DMS53 treated with DMSO at 0.1 percent for 48 hours (cell line): ENCODE results near the gene ASTN2.

Source experiments
- DNase-seq: peaks from one replicate; lab custom pipeline; 2025; ENCODE audit not compliant: unreplicated experiment; lab: John Stamatoyannopoulos, UW

The ASTN2 gene

GRCh38 chr9:117180896-117181445 lies 233.9 kb downstream of the ASTN2 start:
- DNase-seq, result no peak

- no peak for DNase-seq
Measured at GRCh38 chr9:117178596-117179375, 236.1 kb downstream of the ASTN2 start.

DNA sequence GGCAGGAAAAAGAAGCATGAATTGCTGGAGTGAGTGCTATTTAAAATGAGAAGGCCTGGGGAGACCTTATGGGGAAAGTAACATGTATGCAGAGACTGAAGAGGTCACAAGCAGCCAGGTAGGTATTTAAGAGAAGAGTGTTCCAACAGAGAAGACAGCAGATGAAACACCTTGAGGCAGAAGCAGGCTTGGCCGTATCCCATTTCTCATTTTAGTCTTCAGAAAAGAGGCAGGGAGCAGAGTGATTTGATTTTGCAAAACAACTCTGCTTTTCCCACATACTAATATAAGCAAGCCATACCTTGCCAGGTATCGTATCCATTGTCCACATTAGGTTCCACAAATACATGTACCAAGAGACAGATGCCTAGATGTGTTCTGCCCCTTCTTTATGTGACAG lies 244.3 kb downstream of the ASTN2 start:
- DNase-seq, result no peak

DNA sequence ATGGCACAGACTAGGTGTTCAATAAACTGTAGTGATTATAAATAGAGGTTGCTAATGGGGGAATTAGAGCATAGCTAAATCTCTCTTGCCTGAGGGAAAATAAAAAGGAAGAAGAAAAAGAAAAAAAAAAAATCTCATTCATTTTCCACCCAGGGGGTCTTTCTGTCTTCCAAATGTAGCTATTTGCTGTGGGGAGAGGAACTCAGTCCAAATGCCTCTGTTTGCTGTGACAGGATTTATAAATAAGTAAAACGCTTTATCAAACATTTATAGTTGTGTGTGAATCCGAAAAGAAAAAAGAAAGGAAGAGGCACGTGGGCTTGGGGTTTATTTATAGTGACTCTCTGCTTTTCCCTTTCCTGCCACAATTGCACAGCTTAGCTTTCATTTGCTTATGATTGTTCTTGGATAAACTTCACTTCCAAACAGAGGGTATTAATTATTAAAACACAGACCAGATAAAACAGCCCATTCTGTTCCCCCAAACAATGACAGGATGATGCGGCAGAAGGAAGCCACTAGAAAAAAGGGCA lies 245.7 kb downstream of the ASTN2 start:
- DNase-seq, result no peak

- DNase-seq, result no peak
Measured at GRCh38 chr9:117164512-117164911, 250.3 kb downstream of the ASTN2 start.

DNA sequence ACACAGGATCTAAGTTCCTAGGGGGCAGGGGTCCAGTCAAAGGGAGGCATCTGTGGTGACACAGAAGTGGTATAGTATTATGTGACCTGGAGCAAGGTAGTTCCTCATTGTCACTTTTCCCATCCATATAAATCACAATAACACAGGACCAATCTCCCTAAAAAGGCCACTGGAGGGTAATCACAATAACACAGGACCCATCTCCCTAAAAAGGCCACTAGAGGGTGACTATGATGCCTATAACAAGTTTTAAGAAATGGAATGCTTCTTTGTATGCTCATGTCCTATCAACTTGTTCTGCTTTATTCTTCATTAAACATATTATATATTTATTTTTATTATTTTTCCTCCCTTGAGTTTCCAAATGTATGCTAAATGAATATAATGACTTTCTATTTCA lies 254.6 kb downstream of the ASTN2 start:
- peak; percentile 2 for DNase-seq

GRCh38 chr9:117156771-117157535 lies 257.9 kb downstream of the ASTN2 start:
- no peak for DNase-seq

DNA sequence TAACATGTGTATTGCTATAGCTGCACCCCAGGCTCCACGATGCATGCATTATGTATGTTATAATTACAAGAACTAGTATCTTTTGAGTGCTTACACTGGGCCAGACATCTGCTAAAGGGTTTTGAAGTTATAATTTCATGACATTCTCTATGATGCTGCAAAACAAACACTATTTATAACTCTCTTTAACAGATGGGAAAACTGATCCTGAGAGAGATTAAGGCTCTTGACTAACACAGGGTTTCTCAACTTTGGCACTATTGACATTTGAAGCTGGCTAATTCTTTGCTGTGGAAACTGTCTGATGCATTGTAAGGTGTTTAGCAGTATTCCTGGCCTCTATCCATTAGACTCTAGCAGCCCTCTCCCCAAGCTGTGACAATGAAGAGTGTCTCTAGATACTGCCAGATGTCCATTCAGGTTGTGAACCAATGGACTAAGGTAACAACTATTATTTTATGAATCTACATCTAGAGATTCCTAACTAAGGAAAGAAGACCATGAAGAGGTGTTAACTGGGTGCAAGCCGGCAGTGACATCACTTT lies 258.6 kb downstream of the ASTN2 start:
- DNase-seq, result no peak

- DNase-seq, result no peak
Measured at GRCh38 chr9:117153021-117153420, 261.8 kb downstream of the ASTN2 start.

DNA sequence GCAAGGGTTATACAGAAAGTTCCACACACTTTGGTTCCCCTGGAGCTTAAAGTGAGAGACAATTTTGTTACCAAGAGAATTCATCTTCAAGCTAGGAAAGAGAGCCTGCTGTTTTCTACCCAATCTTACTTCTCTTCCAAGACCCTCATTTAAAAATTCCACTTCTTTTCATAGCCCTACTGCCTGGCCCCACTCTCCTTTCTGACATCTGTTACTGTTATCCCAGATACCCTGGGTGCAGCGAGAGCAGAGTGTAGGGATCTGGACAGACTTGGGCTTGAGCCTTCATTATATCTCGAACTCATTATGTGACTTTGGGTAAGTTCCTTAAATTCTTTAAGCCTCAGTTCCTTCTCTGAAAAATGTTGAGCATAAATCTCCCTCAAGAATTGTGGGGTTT lies 263.1 kb downstream of the ASTN2 start:
- no peak for DNase-seq

DNA sequence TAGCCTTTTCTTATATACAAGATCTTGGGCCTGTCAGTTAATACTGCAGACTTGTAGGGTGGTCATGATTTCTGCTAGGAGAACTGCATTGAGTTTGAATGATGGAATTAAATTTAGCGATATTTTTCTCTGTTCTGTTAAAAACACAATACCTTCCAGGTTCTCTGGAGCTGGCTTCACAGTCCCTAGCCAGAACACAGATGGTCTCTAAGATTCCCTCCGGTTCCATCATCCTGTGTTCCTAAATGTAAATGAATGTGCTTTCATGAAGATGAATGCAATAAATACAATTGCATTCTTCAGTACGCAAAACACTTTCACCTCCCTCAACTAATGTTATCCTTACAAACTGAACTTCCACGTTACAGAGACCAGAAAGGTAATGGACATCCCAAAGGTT lies 264.9 kb downstream of the ASTN2 start:
- DNase-seq, result no peak

- no peak for DNase-seq
Measured at GRCh38 chr9:117145811-117146490, 268.9 kb downstream of the ASTN2 start.

DNA sequence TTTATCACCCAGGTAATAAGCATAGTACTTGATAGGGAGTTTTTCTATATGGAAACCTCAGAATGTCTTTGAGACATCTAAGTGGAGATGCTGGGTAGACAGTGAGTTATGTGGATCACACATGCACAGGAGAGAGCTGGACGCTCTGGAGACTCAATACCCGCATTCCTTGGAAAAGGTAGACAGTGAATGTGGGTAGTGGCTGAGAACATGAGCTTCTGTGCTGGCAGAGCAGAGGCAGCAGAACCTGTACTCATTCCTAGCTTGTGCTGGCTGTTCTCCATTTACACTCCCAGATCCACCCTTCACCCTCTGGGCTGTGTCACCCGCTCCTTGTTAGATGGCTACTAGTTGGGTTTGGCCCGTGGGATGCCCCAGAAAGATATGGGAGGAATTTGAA lies 269.8 kb downstream of the ASTN2 start:
- no peak for DNase-seq

GRCh38 chr9:117138231-117138630 lies 276.6 kb downstream of the ASTN2 start:
- no peak for DNase-seq

GRCh38 chr9:117136461-117136860 lies 278.4 kb downstream of the ASTN2 start:
- no peak for DNase-seq

GRCh38 chr9:117135501-117136098 lies 279.3 kb downstream of the ASTN2 start:
- no peak for DNase-seq

DNA sequence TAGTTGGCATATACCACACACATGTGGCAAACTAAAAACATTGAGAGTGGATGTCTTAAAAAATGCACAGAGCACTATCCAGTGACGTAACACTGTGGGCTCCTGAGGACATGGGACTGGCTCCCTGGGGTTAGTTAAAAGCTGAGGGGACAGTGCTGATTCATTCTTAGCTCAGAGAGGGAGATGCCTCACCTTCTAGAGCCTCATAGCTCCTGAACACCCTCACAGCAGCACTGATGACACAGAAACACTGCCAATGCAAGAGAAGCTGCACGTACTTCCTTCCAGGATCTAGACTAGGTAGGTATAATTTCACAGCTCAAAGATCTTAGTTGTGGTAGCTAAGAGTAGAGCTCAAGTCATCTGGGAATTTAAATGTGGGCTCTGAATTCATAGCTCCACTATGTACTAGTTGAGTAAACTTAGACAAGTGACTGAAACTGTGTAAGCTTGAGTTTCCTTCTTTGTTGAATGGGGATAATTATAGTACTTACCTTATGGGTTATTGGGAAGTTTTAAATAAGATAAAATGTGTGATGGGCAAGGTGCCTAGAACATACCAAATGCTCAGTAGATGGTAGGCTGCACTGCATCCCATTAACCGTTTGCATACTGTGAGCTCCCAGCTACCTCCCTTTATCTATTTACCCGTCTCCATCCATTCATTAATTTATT lies 279.9 kb downstream of the ASTN2 start:
- DNase-seq, result no peak

DNA sequence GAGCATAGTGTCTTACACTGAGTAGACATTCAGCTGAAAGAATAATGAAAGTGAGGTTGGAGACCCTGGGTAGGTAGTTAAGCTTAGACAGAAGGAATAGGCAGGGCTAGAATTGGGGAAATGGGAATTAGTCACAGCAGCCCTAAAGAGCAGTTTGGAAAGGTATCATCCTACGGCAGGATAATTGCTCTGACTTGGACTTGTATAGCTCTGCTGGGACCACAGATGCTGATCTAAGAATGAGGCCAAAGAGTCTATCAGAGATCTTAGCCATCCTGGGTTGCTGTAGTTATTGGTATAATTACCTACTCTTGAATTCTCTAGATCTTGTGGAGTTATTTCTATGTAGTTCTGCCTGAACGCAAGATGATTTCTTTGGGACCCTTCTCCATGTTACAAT lies 288.0 kb downstream of the ASTN2 start:
- DNase-seq, result no peak

- DNase-seq, result no peak
Measured at GRCh38 chr9:117125531-117125930, 289.3 kb downstream of the ASTN2 start.

GRCh38 chr9:117123729-117124128 lies 291.1 kb downstream of the ASTN2 start:
- DNase-seq, result no peak
